Spleen (tissue), 7 donors: ENCODE results near the gene RET.

Source experiments
- POLR2A ChIP-seq, 3 donors: fragments of 450-650 bp; IDR thresholded peaks; one replicate each; pipeline ENCODE4 v1.5.1; 2017; ENCODE audit warnings: antibody characterized with exemption in 3 of 3, mild to moderate bottlenecking in 1 of 3
- TF ChIP-seq, protein P1 (sequence below), 11 experiments: fragments of 200-600 bp in 7 of 11; fragments of 450-650 bp in 4 of 11; sonication (generic) in 4 of 11; IDR thresholded peaks in 8 of 11; conservative IDR thresholded peaks in 3 of 11; 1 replicate in 7 of 11; 2 replicates in 4 of 11; pipeline versions ENCODE4 v1.4.0 to v1.8.0; 2016 to 2021; ENCODE audit warnings: antibody characterized with exemption in 11 of 11, inconsistent platforms in 4 of 11, mild to moderate bottlenecking in 1 of 11
- donor health status: DM: no; HTN: no; CAD: no; lungs with moderate emphysema.
- donor health status: DM: no; HTN: no; CAD: no.
- donor health status: DM: no; HTN: no; CAD: no.

GRCh38 chr10:43105102-43105955, 28.5 kb downstream of the RET start:
- TF ChIP-seq, protein P1, sequence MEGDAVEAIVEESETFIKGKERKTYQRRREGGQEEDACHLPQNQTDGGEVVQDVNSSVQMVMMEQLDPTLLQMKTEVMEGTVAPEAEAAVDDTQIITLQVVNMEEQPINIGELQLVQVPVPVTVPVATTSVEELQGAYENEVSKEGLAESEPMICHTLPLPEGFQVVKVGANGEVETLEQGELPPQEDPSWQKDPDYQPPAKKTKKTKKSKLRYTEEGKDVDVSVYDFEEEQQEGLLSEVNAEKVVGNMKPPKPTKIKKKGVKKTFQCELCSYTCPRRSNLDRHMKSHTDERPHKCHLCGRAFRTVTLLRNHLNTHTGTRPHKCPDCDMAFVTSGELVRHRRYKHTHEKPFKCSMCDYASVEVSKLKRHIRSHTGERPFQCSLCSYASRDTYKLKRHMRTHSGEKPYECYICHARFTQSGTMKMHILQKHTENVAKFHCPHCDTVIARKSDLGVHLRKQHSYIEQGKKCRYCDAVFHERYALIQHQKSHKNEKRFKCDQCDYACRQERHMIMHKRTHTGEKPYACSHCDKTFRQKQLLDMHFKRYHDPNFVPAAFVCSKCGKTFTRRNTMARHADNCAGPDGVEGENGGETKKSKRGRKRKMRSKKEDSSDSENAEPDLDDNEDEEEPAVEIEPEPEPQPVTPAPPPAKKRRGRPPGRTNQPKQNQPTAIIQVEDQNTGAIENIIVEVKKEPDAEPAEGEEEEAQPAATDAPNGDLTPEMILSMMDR (IDR thresholded peaks at IDR 0.05 in 8 of 11, conservative IDR thresholded peaks at IDR 0.05 in 3 of 11), result peak; percentile 97 to 100 (median 99)
- no peak for TF ChIP-seq POLR2A (IDR thresholded peaks at IDR 0.05)
